Fibroblast of pulmonary artery (primary cell): Measurements from ENCODE around the gene ZBTB16.

ENCODE experiments used
- DNase-seq: peaks from one replicate; pipeline ENCODE4 v3.0.0-alpha.2; 2010; ENCODE audit warnings: low read depth
- H3K4me3 ChIP-seq: replicated peaks from 2 replicates; pipeline ENCODE4 v1.5.1; 2011; ENCODE audit warnings: low read depth, mild to moderate bottlenecking, control low read depth, low read length, moderate library complexity
- CTCF ChIP-seq: IDR thresholded peaks from 2 replicates; pipeline ENCODE4 v1.5.1; 2011; ENCODE audit warnings: mild to moderate bottlenecking, control low read depth, low read length, inconsistent platforms; ENCODE audit errors: missing control alignments

ZBTB16 gene

DNA sequence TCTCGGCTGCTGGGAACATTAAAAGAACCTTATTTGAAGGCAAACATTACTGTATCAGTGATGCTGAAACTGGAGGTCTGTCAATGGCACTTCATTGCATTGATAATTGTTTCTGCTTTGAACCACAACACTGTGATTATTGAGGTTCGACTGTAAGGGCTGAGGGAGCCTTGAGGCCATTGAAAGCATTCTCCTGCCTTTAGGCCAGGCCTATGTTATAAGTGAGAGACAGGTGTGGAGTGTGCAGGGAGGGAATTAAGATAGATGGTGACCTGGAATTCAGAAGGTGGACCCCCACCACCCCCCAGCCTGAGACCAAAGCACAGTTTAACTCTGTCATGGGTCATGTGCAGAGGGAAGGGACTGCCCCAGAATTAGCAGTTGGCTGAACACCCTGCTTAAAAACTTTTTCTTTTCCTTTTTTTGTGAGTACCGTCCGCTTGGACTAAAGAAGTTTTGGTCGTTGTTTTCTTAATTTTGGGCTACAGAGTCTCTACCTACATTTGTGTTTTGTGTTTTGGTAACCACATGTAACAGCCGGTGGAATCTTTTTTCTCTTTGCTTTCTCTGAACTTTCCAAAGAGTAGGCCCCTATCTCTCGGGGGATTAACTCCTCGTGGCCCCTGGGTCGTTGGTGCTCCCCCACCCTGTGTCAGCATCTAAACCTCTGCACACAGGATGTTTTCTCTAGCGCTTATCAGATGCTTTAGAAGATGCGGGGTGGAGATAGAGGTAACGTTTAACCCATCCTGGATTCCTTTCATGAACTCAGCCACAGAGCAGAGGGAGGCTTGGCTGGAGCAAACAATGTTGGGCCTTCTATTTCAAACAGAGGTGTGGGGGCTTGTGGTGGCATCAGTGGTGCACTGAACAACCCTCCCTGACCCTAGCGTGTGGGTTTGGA, 43.7 kb downstream of the ZBTB16 start:
- H3K4me3 ChIP-seq, result no peak overlapping the region
- no peak for DNase-seq
- TF ChIP-seq CTCF, result no peak

DNA sequence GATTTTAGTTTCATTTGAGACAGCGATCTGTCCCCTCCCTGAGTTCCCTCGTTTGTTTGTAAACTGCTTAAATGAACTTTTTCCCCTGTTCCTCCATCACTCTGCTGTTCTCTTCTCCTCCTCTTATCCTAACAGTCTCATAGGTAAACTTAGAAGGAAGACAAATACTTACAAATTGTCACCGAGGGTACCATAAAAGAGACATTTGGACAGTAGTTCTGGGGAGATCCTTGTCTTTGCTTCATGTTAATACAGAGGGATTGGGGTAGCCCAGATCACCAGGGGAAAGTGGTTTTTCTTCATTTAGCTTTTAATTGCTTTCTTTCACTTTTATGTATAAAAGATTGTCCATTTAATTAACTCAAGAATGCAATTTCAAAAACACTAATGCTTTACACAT, 46.1 kb downstream of the ZBTB16 start:
- DNase-seq, result no peak
- no peak for TF ChIP-seq CTCF
- H3K4me3 ChIP-seq, result no peak overlapping the region

GRCh38 chr11:114106047-114106446, 46.5 kb downstream of the ZBTB16 start:
- no peak for TF ChIP-seq CTCF
- H3K4me3 ChIP-seq, result no peak overlapping the region

DNA sequence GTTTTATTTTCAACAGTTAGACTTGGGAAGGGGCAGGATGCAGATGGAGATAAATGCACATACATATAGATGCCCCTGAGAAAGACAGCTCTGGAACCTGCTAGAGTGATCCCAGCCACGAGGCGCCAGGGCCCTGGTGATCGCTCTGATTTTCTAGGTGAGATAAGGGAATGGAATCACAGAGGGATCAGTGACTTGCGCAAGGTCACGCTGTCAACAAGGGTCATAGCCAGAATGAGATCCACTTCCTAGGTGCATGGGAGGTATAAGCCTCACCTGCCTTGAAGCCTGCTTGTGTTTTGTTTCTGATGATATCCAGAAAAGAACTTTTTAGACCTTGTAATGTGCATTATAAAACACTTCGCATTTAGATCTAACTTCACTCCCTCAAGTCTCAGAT, 47.5 kb downstream of the ZBTB16 start:
- no peak for DNase-seq
- TF ChIP-seq CTCF, result no peak
- no peak overlapping the region for H3K4me3 ChIP-seq

More at GRCh38 chr11:114106047-114106446, 46.5 kb downstream of the ZBTB16 start:
- no peak for DNase-seq

DNA sequence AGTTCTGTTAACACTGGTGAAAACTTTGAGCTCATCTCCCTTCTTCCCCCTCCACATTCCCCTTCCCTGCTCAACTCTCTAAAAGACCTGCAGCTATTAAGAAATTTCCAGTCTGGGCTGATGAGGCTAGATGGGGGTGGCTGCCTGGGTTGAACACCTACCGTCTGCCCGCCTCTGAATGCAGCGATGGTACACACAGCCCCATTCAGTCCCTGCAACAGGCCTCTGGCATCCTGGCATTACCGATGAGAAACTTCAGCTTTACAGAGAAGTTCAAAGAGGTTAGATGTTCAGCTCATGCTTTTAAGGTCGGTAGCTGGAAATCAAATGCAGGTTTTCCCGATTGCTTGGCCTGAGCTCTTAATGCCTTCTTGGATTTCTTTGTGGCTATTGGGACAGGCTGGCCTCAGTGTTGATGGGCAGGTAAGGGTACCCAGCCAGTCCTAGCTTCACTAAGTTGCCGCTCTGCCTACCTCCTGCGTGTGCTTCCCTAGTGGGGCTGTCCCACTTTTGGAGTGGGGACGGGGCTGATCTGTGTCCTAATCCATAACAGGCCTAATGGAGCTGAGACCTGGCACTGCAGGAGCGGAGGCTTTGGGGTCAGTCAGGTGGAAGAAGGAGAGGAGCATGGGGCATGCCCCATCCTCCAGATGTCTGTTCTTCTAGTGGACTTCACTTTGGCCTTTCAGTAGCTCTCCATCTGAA, 49.1 kb downstream of the ZBTB16 start:
- TF ChIP-seq CTCF, result no peak
- no peak for DNase-seq
- no peak overlapping the region for H3K4me3 ChIP-seq

DNA sequence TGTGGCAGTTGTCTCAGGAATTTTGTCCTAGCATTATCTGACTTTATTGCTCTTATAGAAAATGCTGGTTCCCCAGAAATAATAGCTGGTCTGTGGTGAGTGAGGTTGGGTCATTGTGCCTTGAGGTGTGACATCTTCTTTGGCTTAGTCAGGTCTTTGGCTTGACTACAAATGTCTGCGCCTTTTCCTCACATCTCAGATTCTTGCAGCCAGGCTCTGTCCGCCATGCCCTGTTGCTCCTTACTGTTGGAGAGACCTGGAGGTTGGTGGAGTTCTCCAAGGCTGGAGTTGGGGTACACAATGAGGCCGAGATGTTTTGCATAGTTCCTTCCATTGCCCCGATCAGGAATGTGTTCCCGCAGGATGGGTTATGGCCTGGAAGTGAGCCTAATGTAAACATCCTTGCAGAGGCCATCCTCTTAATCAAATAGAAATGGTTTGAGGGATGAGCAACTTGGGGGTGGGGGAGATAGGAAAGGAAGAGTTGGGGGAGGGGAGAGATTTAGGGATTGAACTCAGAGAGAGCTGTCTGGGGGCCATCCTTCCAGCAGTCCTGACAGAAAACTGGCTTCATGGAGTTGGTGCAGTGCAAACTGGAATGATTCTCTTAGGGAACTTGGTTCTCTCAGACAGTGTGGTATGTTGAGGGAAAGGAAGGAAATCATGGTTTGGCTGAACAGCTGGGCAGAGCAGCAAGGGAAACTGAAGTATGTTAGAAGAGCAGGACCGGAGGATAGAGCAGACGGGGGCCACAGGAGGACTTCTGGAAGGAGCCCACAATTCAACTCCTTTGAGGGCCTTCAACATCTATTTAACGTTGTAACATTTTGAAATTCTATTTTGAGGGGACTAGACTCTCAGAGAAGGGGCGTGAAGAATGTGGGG, 49.9 kb downstream of the ZBTB16 start:
- TF ChIP-seq CTCF, result no peak
- DNase-seq, result no peak
- H3K4me3 ChIP-seq, result no peak overlapping the region
